HK-2 (cell line): ENCODE data around the gene CCDC120.

Experiments
- DNase-seq: peaks from one replicate; pipeline ENCODE4 v3.0.0-alpha.2; 2018; ENCODE audit not compliant: unreplicated experiment

CCDC120 gene

GRCh38 chrX:49063715-49064114, 4.9 kb downstream of the CCDC120 start:
- DNase-seq = no peak

DNA sequence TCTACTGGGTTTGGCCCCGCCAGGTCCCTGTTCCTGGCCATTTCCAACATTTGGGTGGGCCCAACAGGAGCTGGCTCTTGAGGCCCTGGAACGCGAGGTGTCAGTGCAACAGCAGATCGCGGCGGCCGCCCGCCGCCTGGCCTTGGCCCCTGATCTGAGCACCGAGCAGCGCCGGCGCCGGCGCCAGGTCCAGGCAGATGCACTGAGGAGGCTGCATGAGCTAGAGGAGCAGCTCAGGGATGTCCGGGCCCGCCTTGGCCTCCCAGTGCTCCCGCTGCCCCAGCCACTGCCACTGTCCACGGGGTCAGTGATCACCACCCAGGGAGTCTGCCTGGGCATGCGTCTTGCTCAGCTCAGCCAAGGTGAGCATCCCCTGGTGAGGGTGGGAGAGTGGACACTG, 5.5 kb downstream of the CCDC120 start:
- no peak for DNase-seq

- DNase-seq = no peak
These were observed 5.9 kb downstream of the CCDC120 start for GRCh38 chrX:49064735-49065134.

DNA sequence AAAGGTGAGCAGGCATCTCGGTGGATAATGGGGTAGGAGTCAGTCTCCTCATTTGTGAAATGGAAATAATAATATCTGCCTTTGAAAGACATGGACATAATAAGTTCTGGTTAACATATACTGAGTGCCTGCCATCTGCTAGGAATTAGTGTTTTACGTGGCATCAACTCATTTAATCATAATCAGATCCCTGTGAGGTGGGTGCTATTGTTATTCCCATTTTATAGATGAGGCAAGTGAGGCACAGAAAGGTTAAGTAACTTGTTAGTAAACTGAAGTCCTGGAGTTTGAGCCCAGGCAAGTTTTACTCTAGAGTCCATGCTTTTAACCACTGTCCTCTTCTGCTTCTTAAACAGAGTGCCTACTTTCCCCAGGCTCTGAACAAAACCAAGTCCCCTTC, 7.5 kb downstream of the CCDC120 start:
- DNase-seq = no peak

DNA sequence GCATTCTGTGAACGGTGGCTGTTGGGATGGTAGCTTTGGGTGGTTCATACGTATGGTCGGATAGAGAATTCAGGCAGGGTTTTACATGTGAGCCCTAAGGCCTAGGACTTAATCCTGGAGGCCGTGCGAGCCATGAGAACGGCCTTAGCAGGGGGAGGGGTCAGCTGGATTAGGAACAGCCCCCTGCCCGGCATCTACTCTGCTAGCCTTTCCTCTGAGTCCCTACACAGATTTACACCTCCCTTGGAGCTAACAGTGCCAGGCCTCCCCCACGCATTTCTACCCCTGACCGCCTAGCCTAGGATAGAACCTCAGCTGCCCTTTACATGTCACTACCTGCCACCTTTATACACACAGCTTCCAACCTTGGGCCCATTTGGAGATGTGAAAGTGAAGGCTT, 7.9 kb downstream of the CCDC120 start:
- no peak for DNase-seq

DNA sequence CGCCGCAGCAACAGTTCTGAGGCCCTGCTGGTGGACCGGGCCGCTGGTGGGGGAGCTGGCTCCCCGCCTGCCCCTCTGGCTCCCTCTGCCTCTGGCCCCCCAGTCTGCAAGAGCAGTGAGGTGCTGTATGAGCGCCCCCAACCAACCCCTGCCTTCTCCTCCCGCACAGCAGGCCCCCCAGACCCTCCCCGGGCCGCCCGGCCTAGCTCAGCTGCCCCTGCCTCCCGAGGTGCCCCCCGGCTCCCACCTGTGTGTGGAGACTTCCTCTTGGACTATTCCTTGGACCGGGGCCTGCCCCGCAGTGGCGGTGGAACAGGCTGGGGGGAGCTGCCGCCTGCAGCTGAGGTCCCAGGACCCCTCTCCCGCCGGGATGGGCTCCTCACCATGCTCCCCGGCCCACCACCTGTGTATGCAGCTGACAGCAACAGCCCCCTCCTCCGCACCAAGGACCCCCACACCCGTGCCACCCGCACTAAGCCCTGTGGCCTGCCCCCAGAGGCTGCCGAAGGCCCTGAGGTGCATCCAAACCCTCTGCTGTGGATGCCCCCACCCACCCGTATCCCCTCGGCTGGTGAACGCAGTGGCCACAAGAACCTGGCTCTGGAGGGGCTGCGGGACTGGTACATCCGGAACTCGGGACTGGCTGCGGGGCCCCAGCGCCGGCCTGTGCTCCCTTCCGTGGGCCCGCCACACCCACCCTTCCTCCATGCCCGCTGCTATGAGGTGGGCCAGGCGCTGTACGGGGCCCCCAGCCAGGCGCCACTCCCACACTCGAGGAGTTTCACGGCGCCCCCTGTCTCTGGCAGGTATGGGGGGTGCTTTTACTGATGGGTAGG, 8.7 kb downstream of the CCDC120 start:
- DNase-seq = no peak

DNA sequence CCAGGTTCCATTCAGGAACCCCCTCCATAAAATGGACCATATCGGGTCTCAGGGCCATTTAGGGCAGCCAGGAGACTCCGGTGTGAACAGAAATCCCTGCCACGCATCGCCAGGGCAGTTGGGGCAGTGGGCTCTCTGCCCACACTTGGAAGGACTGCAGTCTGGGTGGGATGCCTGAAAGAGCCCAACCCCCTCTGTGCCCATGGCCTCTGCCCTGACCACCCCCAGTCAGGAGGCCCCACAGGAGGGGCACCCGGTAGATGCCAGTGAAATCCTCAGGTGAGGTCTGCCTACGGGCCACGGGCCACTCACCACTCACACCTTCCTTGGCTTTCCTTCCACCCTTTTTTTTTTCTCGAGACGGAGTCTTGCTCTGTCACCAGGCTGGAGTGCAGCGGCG, 10.2 kb downstream of the CCDC120 start:
- DNase-seq = no peak

- no peak for DNase-seq
These were observed 12.2 kb downstream of the CCDC120 start for GRCh38 chrX:49070988-49071387.

- no peak for DNase-seq
These were observed 13.3 kb downstream of the CCDC120 start for GRCh38 chrX:49071877-49072711.

GRCh38 chrX:49072712-49073095, 13.9 kb downstream of the CCDC120 start:
- no peak for DNase-seq

DNA sequence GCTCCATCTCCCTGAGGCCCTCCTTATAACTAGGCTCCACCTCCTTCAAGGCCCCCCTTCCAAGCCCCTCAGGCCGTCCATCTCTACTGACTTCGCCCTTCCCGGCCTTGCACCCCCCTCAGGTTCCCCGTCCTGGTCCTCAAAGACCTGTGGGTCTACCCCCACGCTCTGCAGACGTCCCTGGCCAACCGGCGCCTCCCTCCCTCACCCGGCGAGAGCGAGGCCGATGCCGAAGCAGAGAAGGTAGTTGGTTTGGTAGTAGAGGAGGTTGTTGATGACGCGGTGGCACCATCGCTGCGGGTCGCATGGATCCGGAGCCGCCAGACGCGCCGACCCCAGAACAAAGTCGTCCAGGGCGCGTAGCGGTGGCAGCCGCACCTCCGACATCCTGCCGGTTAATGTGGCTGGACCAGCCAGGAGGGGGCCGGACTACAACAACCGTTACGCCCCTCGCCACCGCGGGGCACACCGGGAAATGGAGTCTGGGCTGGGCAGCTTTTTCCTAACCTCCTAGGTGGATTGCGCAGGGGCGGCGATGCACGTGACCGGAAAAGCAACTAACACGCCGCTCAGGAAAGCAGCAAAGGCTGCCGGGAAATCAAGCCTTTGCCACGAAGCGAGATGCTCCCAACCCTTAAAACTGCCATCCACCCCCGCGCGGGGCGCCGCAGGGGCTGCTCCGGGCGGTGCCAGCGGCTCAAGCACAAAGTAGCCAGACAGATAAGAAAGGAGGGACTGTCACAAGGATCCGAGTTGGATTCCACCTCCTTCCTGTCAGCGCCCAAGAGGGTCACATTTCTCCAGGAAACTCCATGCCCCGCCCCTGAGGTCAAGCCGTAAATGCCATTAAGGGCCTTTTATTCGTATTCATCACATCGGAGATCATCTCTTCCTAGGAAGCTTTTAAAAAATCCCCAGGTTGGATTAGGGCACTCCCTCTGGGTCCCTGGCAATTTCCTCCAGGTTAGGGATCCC, 15.1 kb downstream of the CCDC120 start, which contains the start of gene PRAF2:
TSS of gene PRAF2 (minus strand) at position 402 of the 975 bp plus-strand sequence. CDS start at position 387, 15 bp downstream.
- DNase-seq = peak; percentile 91

- no peak for DNase-seq
These were observed 16.5 kb downstream of the CCDC120 start for GRCh38 chrX:49075347-49075746.

DNA sequence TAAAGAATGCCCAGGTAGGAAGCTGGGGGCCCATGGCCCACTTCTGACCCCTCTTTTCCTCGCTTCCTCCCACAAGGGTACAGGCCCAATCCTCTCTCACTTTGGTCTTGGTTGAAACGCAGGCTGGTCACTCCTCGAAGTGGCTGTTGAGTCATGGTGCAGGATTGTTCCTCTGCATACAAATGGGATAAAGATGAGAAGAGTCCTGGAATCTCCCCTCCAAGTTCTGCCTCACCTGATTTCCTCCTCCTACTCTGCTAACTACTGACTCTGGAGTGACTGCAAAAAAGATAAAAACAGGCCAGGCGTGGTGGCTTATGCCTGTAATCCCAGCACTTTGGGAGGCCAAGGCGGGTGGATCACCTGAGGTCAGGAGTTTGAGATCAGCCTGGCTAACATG, 19.1 kb downstream of the CCDC120 start:
- no peak for DNase-seq

DNA sequence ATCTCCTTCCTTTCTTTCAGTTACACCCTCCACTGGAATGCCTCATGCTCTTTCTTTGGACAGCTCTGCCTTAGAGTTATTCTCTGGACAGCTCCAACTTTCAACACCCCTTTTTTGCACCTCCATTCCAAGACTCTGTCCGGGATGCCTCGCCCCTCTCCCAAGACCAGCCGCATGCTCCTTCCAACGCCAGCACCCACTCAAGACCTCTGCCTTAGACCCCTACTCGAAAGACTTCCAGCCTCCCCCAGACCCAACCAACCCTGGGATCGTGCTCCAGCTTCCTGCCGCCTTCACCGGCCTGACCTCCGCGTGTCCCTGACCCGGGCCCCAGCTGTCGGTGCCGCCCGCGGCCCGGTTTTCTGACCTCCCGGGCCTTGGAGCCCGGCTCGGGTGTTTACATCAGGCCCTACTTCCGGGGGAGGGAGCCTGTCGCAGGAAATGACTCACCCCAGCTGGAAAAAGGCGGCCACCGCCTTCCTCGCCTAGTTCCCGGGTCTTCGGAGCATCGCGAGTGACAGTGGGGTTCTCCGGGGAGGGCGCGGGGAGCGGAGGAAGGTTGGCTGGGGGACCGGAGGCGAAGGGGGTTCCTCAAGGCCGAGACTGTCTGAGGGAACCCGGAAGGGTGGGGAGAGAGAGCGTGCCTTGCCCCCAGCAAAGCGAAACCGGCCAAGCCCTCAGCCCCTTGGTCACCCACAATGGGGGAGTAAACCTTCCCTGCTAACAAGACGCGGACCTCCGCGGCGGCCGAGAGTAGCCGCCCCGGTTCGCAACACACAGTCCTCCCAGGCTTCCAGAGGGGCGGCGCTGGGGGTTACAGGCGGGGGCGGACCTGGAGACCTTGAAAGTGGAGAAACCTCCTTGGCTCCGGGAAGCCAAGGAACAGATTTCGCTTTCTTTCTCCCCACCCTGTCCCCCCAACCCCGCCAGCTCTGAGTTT, 21.0 kb downstream of the CCDC120 start, which contains the start of gene WDR45:
TSS of gene WDR45 (minus strand) at position 399 of the 940 bp plus-strand sequence. CDS start 1,792 bp downstream, outside the sequence.
- DNase-seq = peak; percentile 74

DNA sequence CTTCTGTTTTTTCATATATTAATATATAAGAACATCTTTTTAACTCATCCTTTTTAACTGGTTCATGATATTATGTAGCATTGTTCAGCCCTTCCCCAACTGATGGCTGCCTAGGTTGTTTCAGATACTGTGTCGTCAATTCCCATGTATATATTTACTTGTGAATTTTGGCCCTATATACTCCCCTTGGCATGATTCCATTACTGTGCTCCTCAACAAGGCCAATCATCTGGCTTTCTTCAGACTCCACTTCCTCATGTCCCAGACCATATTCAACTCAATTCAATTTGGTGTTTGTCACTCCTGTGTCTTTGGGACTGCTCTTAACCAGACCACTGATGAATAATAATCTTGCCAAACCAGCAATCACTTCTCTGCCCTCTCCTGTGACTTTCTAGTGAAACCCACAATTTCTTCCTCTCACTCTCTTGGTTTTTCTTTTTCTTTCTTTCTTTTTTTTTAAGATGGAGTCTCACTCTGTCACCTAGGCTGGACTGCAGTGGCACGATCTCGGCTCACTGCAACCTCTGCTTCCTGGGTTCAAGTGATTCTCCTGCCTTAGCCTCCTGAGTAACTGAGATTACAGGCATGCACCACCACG, 23.6 kb downstream of the CCDC120 start:
- no peak for DNase-seq

GRCh38 chrX:49089553-49089952, 30.8 kb downstream of the CCDC120 start:
- no peak for DNase-seq

GRCh38 chrX:49096419-49096818, 37.6 kb downstream of the CCDC120 start:
- no peak for DNase-seq

DNA sequence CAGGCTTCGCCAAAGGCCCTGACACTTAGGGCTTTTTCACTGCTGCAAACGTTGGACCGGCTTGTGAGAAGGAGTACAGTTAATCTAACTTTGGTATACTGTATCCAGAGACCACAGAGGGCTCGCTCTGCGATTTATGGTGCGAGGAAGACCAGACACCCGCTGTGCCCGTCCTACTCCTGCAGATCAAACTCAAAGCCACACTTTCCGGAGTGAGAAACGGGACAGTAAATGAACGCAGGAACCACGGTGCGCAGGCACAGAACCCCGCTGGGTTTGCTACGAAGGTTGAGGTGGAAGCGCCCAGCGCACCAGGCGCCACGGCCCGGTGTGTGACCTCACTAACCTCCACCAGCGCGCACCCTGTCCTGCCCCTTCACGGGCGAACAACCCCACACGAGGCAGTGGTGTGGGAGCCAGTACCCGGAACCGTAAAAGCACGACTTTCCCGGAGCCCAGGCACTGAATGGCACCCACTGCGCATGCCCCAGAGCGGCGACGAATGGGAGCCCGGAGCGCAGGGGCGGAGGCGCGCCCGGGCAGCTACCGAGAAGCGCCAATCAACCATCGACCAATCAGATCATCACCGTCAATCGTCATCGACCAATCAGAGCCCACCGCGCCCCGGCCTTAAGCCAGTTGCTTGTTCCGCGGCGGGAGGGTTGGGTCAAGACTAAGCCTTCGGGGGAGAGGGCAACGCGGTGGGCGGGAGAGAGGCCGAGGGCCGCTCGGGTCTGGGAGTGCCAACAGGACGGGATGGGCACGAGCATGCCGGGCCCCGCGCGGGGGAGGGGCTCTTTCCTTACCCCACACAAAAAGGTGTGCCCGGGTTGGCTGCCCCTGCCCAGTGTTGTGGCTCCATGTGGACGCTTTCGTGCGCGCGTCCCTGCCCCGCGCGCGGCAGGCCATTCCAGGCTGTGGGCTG, 42.2 kb downstream of the CCDC120 start:
- DNase-seq = peak; percentile 95

GRCh38 chrX:49101629-49101984, 42.8 kb downstream of the CCDC120 start:
- no peak for DNase-seq
